GM21717 (cell line): Measurements from ENCODE around the gene POLR1G.

Experiments used
- ATAC-seq: cut with Tn5 transposase; IDR thresholded peaks from one replicate; pipeline ENCODE4 v1.9.1; 2021; ENCODE audit warnings: mild to moderate bottlenecking, moderate library complexity; ENCODE audit not compliant: unreplicated experiment

Gene POLR1G

DNA sequence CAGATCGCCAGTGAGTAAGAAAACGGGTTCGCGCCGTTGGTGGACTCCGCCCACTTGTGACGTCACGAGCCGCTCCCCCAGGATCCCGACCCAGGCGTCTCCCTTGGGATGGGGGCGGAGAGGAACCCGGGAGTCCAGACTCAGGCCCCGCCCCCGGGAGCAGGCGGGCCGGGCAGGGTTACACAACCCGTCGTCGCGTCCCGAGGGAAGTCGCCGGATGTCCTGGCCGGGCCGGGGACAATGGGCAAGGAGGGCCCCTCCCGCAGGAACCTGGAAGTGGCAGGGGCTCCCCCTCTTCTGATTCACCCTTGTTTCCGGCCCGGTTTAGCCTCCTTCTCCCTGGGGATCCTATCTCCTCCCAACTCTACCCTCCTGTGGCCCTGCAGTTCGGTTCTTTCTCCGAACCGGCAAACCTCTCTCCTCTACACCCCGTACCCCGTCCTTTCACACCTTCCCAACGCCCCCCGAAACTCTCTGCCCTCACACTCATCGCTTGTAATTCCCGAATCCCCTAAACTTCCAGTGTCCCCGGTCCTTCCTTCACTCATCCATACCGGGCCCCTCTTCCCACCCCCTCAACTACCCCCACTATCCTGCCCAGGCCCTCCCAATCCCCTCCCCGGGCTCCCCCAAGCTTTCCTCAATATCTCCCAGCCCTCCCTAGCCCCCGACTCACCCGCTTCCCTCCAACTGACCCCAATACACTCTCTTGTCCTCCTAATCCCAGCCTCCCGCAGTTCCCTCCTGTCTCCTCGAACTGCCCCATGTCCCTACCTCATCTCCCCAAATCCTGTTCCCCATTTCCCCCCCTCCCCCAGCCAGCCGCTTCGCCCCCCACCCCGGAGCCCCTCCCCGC, 37.2 kb downstream of the POLR1G start:
- ATAC-seq, result no peak

- ATAC-seq, result peak; percentile 30
Observed at GRCh38 chr19:45444318-45445041, 38.0 kb downstream of the POLR1G start.

GRCh38 chr19:45445139-45445538, 38.7 kb downstream of the POLR1G start:
- no peak for ATAC-seq

DNA sequence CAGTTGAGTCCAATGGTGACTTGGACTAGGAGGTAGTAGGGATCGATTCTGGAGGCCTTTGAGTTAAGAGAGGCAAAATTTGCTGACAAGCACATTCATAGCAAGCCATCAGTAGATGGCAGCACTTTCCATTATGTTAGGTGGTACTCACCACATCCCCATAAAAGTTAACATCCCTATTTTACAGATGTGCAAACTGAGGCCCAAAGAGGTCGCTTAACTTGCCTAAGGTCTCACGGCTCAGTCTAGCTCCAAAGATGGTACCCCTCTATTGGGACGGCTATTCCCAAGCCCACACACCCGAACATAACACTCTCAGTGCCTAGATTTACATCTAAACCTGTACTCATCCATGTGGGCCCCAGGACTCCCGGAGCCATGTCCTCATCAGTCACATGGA, 39.9 kb downstream of the POLR1G start:
- ATAC-seq, result no peak

DNA sequence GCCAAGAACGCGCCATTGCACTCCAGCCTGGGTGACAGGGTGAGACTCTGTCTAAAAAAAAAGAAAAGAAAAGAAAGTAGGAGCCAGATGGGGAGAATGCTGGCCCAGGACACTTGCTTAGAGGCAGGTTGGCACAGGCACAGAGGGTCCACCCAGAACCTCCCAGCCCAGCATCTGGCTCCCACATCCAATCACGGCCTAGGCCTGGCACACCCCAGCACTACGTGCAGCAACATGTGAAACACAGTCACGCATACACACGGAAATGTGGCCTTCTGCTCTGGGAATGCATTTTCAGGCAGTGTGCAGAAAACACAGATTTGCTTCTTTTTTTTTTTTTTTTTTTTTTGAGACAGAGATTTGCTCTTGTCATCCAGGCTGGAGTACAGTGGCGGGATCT, 40.5 kb downstream of the POLR1G start:
- no peak for ATAC-seq

- no peak for ATAC-seq
Observed at GRCh38 chr19:45448425-45448756, 41.9 kb downstream of the POLR1G start.

- ATAC-seq, result no peak
Observed at GRCh38 chr19:45448887-45449299, 42.4 kb downstream of the POLR1G start.

DNA sequence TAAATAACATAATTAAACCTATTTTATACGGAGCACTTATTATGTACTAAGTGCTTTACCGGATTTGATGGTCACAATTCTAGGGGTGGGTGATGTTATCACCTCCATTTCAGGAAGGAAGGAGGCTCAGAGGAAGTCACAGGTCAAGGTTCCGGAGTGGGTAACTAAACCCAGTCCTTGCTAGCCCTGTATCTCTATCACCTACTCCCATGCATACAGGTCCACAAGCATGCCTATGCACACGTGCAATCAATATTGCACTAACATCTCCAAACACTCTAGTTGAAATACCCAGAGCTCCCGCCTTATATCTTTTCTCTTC, 43.5 kb downstream of the POLR1G start:
- ATAC-seq, result peak; percentile 13

GRCh38 chr19:45451131-45451849, 44.8 kb downstream of the POLR1G start:
- ATAC-seq, result peak; percentile 19

GRCh38 chr19:45451850-45452387, 45.5 kb downstream of the POLR1G start:
- ATAC-seq, result no peak

- ATAC-seq, result no peak
Observed at GRCh38 chr19:45455707-45456499, 49.5 kb downstream of the POLR1G start.

- no peak for ATAC-seq
Observed at GRCh38 chr19:45456500-45456815, 50.0 kb downstream of the POLR1G start.

GRCh38 chr19:45457776-45458175, 51.3 kb downstream of the POLR1G start:
- ATAC-seq, result no peak
